ENCODE data around the gene STK4.

DNA sequence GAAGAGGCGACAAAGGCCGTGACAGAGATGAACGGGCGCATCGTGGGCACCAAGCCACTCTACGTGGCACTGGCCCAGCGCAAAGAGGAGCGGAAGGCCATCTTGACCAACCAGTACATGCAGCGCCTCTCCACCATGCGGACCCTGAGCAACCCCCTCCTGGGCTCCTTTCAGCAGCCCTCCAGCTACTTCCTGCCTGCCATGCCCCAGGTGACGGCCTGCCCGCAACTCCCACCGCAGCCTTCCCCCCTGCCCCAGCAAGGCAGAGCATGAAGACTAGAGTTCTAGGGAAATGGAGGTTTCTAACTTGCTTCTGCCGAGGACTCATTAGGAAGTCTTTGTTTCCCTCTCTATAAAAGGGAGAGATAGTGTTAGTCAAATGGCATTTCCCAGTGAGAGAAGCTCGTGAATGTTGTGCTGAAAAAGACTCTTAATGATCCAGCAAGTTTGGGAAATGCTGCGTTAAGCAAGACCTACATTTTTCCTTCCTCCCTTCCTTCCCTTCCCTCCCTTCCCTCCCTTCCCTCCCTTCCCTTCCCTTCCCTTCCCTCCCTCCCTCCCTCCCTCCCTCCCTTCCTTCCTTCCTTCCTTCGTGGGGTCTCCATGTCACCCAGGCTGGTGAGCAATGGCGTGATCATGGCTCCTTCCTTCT, 35.7 kb upstream of the STK4 start:
- no peak for TF ChIP-seq EZH2 (IDR thresholded peaks at IDR 0.05; ENCODE audit: low read depth)
- TF ChIP-seq, protein P1, sequence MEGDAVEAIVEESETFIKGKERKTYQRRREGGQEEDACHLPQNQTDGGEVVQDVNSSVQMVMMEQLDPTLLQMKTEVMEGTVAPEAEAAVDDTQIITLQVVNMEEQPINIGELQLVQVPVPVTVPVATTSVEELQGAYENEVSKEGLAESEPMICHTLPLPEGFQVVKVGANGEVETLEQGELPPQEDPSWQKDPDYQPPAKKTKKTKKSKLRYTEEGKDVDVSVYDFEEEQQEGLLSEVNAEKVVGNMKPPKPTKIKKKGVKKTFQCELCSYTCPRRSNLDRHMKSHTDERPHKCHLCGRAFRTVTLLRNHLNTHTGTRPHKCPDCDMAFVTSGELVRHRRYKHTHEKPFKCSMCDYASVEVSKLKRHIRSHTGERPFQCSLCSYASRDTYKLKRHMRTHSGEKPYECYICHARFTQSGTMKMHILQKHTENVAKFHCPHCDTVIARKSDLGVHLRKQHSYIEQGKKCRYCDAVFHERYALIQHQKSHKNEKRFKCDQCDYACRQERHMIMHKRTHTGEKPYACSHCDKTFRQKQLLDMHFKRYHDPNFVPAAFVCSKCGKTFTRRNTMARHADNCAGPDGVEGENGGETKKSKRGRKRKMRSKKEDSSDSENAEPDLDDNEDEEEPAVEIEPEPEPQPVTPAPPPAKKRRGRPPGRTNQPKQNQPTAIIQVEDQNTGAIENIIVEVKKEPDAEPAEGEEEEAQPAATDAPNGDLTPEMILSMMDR (conservative IDR thresholded peaks at IDR 0.05), result no peak
